ENCODE results near the gene PTBP3. TPM values are rescaled to one million over a fixed set of nuclear protein-coding genes. Genes with fewer than 3 reads are reported as not detected.

PTBP3 gene
- total and polyA plus RNA-seq, 3 experiments from 2014 or later: 45.0 to 124 (median 118) TPM

- Histone ChIP-seq H3K27ac (ENCODE audit: low read depth, low read length) (no peak overlapping the region), H3K9me3 (ENCODE audit: low read length) (no peaks in the 10 kb centered on the region), H3K27me3 (ENCODE audit: insufficient read depth, low read length, poor library complexity, severe bottlenecking) (no peaks in the 10 kb centered on the region), H3K36me3 (ENCODE audit: insufficient read depth, low read length) (no peaks in the 10 kb centered on the region), H3K4me1 (ENCODE audit: insufficient read depth, low read length) (peaks cover 38% of the 10 kb centered on the region), H3K4me3 (ENCODE audit: low read length) (no peak overlapping the region)
- peaks cover 0 to 4% of the 10 kb centered on the region in 2 donors for H3K27me3 Mint-ChIP-seq
- H3K36me3 Mint-ChIP-seq: peaks cover 8 to 24% (median 12%) of the 10 kb centered on the region in 3 donors
- ChIA-PET CTCF (no interaction called here), POLR2A (interaction anchor here (0.6 kb wide), 1 partner anchor 176 kb away, joined by 8 read pairs; no protein-coding TSS in a partner anchor)
- H3K4me3 Mint-ChIP-seq: peak overlapping the region; percentile 16 to 80 (median 48)
- H3K9me3 Mint-ChIP-seq: peaks cover 0 to 7% (median 6%) of the 10 kb centered on the region in 5 donors
- no peak for DNase-seq
- H3K4me1 Mint-ChIP-seq: peaks cover 69 to 83% (median 80%) of the 10 kb centered on the region in 3 donors
- peak overlapping the region; percentile 36 to 86 (median 61) for H3K27ac Mint-ChIP-seq
Measured at GRCh38 chr9:112328545-112328944, 4.9 kb downstream of the PTBP3 start.

GRCh38 chr9:112327718-112328450, 5.5 kb downstream of the PTBP3 start:
- Mint-ChIP-seq H3K4me3 (peak overlapping the region in 6 of 7 donors; percentile 16 to 80 (median 49)), H3K27me3 (peaks cover 0 to 4% of the 10 kb centered on the region in 2 donors), H3K9me3 (peaks cover 0 to 10% (median 9%) of the 10 kb centered on the region in 5 donors), H3K4me1 (peaks cover 73 to 90% (median 87%) of the 10 kb centered on the region in 3 donors), H3K27ac (peak overlapping the region in 7 of 8 donors; percentile 41 to 86 (median 65)), H3K36me3 (peaks cover 11 to 28% (median 19%) of the 10 kb centered on the region in 3 donors)
- H3K9me3 ChIP-seq (ENCODE audit: low read length): no peaks in the 10 kb centered on the region
- H3K27me3 ChIP-seq (ENCODE audit: insufficient read depth, low read length, poor library complexity, severe bottlenecking): no peaks in the 10 kb centered on the region
- no peak overlapping the region for H3K4me3 ChIP-seq (ENCODE audit: low read length)
- ChIA-PET CTCF (no interaction called here), POLR2A (interaction anchor here (0.6 to 1.0 kb wide), 2 partner anchors 39 to 175 kb away, joined by 3 to 8 read pairs; no protein-coding TSS in a partner anchor)
- H3K27ac ChIP-seq (ENCODE audit: low read depth, low read length): no peak overlapping the region
- H3K36me3 ChIP-seq (ENCODE audit: insufficient read depth, low read length): no peaks in the 10 kb centered on the region
- DNase-seq: no peak
- peaks cover 38% of the 10 kb centered on the region for H3K4me1 ChIP-seq (ENCODE audit: insufficient read depth, low read length)

- no peak overlapping the region for H3K27ac ChIP-seq (ENCODE audit: low read depth, low read length)
- CTCF ChIA-PET: no interaction called here
- H3K27me3 Mint-ChIP-seq: no peaks in the 10 kb centered on the region
Measured at GRCh38 chr9:112326194-112326593, 7.2 kb downstream of the PTBP3 start.

GRCh38 chr9:112325600-112325999, 7.8 kb downstream of the PTBP3 start:
- peaks cover 18 to 33% (median 27%) of the 10 kb centered on the region in 3 donors for H3K36me3 Mint-ChIP-seq
- peak overlapping the region in 1 of 7 donors; percentile 12 for H3K4me3 Mint-ChIP-seq
- ChIA-PET POLR2A (no interaction called here), CTCF (no interaction called here)
- H3K9me3 Mint-ChIP-seq: peaks cover 0 to 14% (median 10%) of the 10 kb centered on the region in 5 donors
- Histone ChIP-seq H3K4me1 (ENCODE audit: insufficient read depth, low read length) (peaks cover 37% of the 10 kb centered on the region), H3K9me3 (ENCODE audit: low read length) (no peaks in the 10 kb centered on the region), H3K27me3 (ENCODE audit: insufficient read depth, low read length, poor library complexity, severe bottlenecking) (no peaks in the 10 kb centered on the region), H3K27ac (ENCODE audit: low read depth, low read length) (no peak overlapping the region), H3K36me3 (ENCODE audit: insufficient read depth, low read length) (no peaks in the 10 kb centered on the region), H3K4me3 (ENCODE audit: low read length) (no peak overlapping the region)
- peak overlapping the region in 2 of 8 donors; percentile 12 to 43 for H3K27ac Mint-ChIP-seq
- H3K4me1 Mint-ChIP-seq: peaks cover 68 to 91% (median 88%) of the 10 kb centered on the region in 3 donors
- DNase-seq: no peak
- H3K27me3 Mint-ChIP-seq: no peaks in the 10 kb centered on the region

More at GRCh38 chr9:112326194-112326593, 7.2 kb downstream of the PTBP3 start:
- Histone ChIP-seq H3K27me3 (ENCODE audit: insufficient read depth, low read length, poor library complexity, severe bottlenecking) (no peaks in the 10 kb centered on the region), H3K9me3 (ENCODE audit: low read length) (no peaks in the 10 kb centered on the region), H3K36me3 (ENCODE audit: insufficient read depth, low read length) (no peaks in the 10 kb centered on the region), H3K4me3 (ENCODE audit: low read length) (no peak overlapping the region), H3K4me1 (ENCODE audit: insufficient read depth, low read length) (peaks cover 41% of the 10 kb centered on the region)
- Mint-ChIP-seq H3K4me3 (peak overlapping the region in 1 of 7 donors; percentile 12), H3K27ac (peak overlapping the region in 1 of 8 donors; percentile 43), H3K36me3 (peaks cover 18 to 31% (median 27%) of the 10 kb centered on the region in 3 donors), H3K9me3 (peaks cover 0 to 14% (median 10%) of the 10 kb centered on the region in 5 donors), H3K4me1 (peaks cover 69 to 94% (median 88%) of the 10 kb centered on the region in 3 donors)
- POLR2A ChIA-PET: no interaction called here
- no peak for DNase-seq

- no peak overlapping the region for H3K27ac ChIP-seq (ENCODE audit: low read depth, low read length)
- H3K36me3 ChIP-seq (ENCODE audit: insufficient read depth, low read length): no peaks in the 10 kb centered on the region
- peaks cover 34% of the 10 kb centered on the region for H3K4me1 ChIP-seq (ENCODE audit: insufficient read depth, low read length)
- no peaks in the 10 kb centered on the region for H3K9me3 ChIP-seq (ENCODE audit: low read length)
- ChIA-PET POLR2A (no interaction called here), CTCF (no interaction called here)
- no peak for DNase-seq
- peaks cover 18 to 35% (median 27%) of the 10 kb centered on the region in 3 donors for H3K36me3 Mint-ChIP-seq
- H3K27me3 Mint-ChIP-seq: no peaks in the 10 kb centered on the region
- H3K4me1 Mint-ChIP-seq: peaks cover 66 to 90% (median 87%) of the 10 kb centered on the region in 3 donors
- H3K27ac Mint-ChIP-seq: peak overlapping the region in 1 of 8 donors; percentile 80
- H3K27me3 ChIP-seq (ENCODE audit: insufficient read depth, low read length, poor library complexity, severe bottlenecking): no peaks in the 10 kb centered on the region
- no peak overlapping the region for H3K4me3 ChIP-seq (ENCODE audit: low read length)
- no peak overlapping the region for H3K4me3 Mint-ChIP-seq
- peaks cover 0 to 14% (median 10%) of the 10 kb centered on the region in 5 donors for H3K9me3 Mint-ChIP-seq
Measured at GRCh38 chr9:112325127-112325526, 8.3 kb downstream of the PTBP3 start.

GRCh38 chr9:112323378-112323854, 10.0 kb downstream of the PTBP3 start:
- no peaks in the 10 kb centered on the region for H3K36me3 ChIP-seq (ENCODE audit: insufficient read depth, low read length)
- CTCF ChIA-PET: no interaction called here

GRCh38 chr9:112322701-112323377, 10.6 kb downstream of the PTBP3 start:
- POLR2A ChIA-PET: interaction anchor here (0.6 kb wide), 1 partner anchor 42 kb away, joined by 3 read pairs; no protein-coding TSS in a partner anchor
- Histone ChIP-seq H3K4me1 (ENCODE audit: insufficient read depth, low read length) (peaks cover 23% of the 10 kb centered on the region), H3K4me3 (ENCODE audit: low read length) (no peak overlapping the region), H3K9me3 (ENCODE audit: low read length) (no peaks in the 10 kb centered on the region), H3K27me3 (ENCODE audit: insufficient read depth, low read length, poor library complexity, severe bottlenecking) (no peaks in the 10 kb centered on the region), H3K36me3 (ENCODE audit: insufficient read depth, low read length) (no peaks in the 10 kb centered on the region), H3K27ac (ENCODE audit: low read depth, low read length) (no peak overlapping the region)
- H3K9me3 Mint-ChIP-seq: peaks cover 0 to 14% (median 10%) of the 10 kb centered on the region in 5 donors
- H3K4me1 Mint-ChIP-seq: peaks cover 65 to 90% (median 88%) of the 10 kb centered on the region in 3 donors
- DNase-seq: no peak
- peak overlapping the region in 2 of 7 donors; percentile 7 to 18 for H3K4me3 Mint-ChIP-seq
- peaks cover 21 to 38% (median 27%) of the 10 kb centered on the region in 3 donors for H3K36me3 Mint-ChIP-seq
- peak overlapping the region in 4 of 8 donors; percentile 47 to 73 (median 65) for H3K27ac Mint-ChIP-seq
- CTCF ChIA-PET: no interaction called here
- H3K27me3 Mint-ChIP-seq: no peaks in the 10 kb centered on the region

More at GRCh38 chr9:112323378-112323854, 10.0 kb downstream of the PTBP3 start:
- Histone ChIP-seq H3K27ac (ENCODE audit: low read depth, low read length) (no peak overlapping the region), H3K9me3 (ENCODE audit: low read length) (no peaks in the 10 kb centered on the region), H3K4me3 (ENCODE audit: low read length) (no peak overlapping the region), H3K4me1 (ENCODE audit: insufficient read depth, low read length) (peaks cover 23% of the 10 kb centered on the region), H3K27me3 (ENCODE audit: insufficient read depth, low read length, poor library complexity, severe bottlenecking) (no peaks in the 10 kb centered on the region)
- POLR2A ChIA-PET: no interaction called here
- no peaks in the 10 kb centered on the region for H3K27me3 Mint-ChIP-seq
- peaks cover 21 to 38% (median 27%) of the 10 kb centered on the region in 3 donors for H3K36me3 Mint-ChIP-seq
- peaks cover 65 to 90% (median 88%) of the 10 kb centered on the region in 3 donors for H3K4me1 Mint-ChIP-seq
- H3K9me3 Mint-ChIP-seq: peaks cover 0 to 14% (median 10%) of the 10 kb centered on the region in 5 donors
- H3K27ac Mint-ChIP-seq: peak overlapping the region in 1 of 8 donors; percentile 16
- DNase-seq: no peak
- peak overlapping the region in 1 of 7 donors; percentile 28 for H3K4me3 Mint-ChIP-seq

Measured in CD8-positive, alpha-beta memory T cell (primary cell).